Left cardiac atrium (tissue), 4 donors: ENCODE results near the gene LTO1. TPM values are rescaled to one million over a fixed set of nuclear protein-coding genes. Genes with fewer than 3 reads are reported as not detected.

ENCODE experiments used
- ATAC-seq, 2 donors: fragments of 200-7000 bp; cut with Tn5 transposase; one replicate each; pipeline ENCODE4 v1.9.1; 2020; ENCODE audit warnings: mild to moderate bottlenecking in 2 of 2, moderate library complexity in 2 of 2
- DNase-seq: peaks from one replicate; pipeline ENCODE4 v3.0.0-alpha.2; 2020
- intact Hi-C, 2 donors: fragments of 100-400 bp; cut with DNase I; formaldehyde crosslinking; loops; one replicate each; pipeline versions ENCODE4 v1.14.1 to v1.15.1; 2022 to 2023
- long read RNA-seq: library from polyadenylated mRNA; unstranded; transcript quantifications from one replicate; pipeline ENCODE4 v2.0.0, GENCODE V29; 2021
- total RNA-seq, 2 donors: library from RNA; stranded (reverse); fragmentation: NEBNext Ultra II Directional; extraction: Animal tissue kit (Norgen Biotek cat#: 25700); gene quantifications; one replicate each; pipeline ENCODE4 v1.2.1, GENCODE V29; 2021
- donor health status: DM: no; HTN: yes; CAD: no.
- donor health status: DM: no; HTN: yes; CAD: no; lungs with severe emphysema.
- donor health status: DM: yes; HTN: yes; CAD: no.
- donor health status: Dilated cardiomyopathy.

LTO1 gene
- 10 to 100 TPM; 10.5 to 12.1 TPM for total RNA-seq
- long read RNA-seq, partial matches to known transcripts: 0 of 28 reads
- long read RNA-seq, other reads (novel, unspliced or antisense): 21 of 28 reads

DNA sequence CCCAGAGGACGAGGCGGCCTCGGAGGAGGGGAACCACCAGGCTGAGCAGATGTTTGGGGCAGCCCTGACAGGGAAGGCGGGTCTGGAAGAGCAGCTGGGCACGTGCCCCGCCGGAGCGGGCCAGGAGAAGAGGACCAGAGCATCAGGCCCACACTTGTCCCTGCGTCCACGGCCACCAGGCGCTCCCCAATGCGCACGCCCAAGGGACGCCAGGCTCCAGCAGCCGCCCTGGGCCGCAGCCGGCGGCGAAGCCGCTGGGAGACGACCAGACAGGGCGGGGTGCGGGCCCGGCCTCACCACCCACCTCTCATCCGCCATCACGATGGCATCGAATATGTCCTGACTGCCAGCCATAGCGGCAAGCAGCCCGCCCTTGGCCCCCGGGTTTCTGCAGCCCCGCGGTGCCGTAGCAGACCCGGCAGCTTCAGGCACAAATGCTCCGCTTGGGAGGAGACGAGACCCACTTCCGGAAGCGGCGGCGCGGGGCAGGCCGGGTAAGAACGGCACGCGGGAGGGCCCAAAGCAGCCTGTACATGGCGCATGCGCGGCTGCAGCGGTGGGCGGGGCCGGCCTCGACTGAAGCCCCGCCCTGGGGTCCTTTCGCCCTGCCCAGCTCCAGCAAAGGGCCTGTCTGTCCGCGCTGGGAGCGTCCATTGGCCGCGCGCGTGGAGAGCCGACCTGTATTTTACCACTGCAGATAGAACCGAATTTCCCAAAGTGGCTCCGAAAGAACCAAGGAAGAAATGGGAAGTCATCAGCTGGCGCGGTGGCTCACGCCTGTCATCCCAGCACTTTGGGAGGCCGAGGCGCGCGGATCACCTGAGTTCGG is at the start of gene LTO1:
Gene LTO1 (minus strand): TSS at position 468 of the 829 bp plus-strand sequence. CDS start 114 bp downstream, at position 354.
- intact Hi-C loops: loop anchor here in 1 of 2 donors (5.0 kb wide), 1 partner anchor 573 kb away; no protein-coding TSS in a partner anchor
- DNase-seq (peak; percentile 97), ATAC-seq (peak; percentile 99)

DNA sequence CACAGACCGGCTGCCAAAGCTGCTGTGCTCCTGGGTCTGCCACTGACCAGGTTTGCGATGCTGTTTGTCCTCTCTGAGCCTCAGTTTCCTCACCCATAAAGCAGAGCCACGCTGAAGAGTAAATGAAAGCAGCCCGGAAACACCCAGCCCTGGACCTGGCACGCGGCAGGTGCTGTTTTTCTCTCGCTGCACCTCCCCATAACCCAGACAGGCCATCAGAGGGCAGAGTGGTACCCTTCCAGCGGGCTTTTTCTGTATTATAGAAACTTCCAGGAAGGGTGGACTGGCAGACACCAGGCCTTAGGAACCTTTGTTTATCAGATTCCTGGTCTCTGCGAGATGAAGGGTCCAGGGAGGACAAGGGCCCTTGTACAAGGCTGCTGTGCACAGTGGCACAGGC is 46.6 kb upstream of the LTO1 start:
- DNase-seq (no peak), ATAC-seq (no peak)
- intact Hi-C loops: no loop called here

DNA sequence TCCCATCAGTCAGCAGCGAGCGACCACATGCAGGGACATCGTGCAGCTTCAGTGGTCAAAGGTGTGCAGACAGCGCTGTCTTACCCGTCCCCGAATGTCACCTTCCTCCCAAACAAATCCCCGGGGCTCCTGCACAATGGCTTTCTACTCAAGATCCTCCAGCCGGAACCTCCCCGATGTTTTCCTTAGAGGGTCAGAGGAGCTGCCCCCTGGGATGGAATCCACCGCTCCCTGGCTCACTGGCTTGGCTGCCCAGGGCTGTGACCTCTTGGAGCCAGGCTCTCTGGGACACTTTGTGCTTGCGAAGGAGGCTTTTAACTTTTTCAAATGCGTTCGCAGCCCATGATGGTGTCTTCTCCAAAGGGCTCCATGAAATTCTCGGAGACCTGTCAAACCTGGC is 46.0 kb upstream of the LTO1 start:
- ATAC-seq (no peak), DNase-seq (no peak)
- intact Hi-C loops: no loop called here

GRCh38 chr11:69718912-69719311 is 43.8 kb upstream of the LTO1 start:
- no peak for ATAC-seq
- no peak for DNase-seq
- intact Hi-C loops: no loop called here

- intact Hi-C loops: no loop called here
- DNase-seq: no peak
- ATAC-seq: no peak
These were observed 43.0 kb upstream of the LTO1 start for GRCh38 chr11:69718147-69718546.

GRCh38 chr11:69716891-69717747 is 42.0 kb upstream of the LTO1 start:
- intact Hi-C loops: no loop called here
- DNase-seq (no peak), ATAC-seq (no peak)

GRCh38 chr11:69716099-69716498 is 40.9 kb upstream of the LTO1 start:
- intact Hi-C loops: no loop called here
- no peak for DNase-seq
- no peak for ATAC-seq

DNA sequence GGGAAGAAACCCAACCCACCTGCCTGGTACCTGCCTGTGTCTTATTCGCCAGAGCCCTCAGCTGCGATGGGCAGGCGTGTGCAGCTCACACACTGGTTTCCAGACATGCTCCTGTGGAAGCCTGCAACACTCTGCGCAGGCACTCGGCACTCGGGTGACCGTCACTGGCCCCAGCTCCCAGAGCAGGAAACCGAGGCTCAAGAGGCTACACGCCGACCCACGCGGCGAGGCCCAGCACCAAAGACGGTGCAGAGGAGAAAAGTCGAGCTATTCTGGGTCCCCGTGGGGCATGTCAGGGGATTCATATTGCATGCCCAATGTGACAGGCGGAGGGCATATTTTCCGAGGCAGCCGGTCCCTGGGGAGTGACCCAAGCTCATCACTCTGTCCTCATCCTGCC is 40.3 kb upstream of the LTO1 start:
- ATAC-seq (no peak), DNase-seq (no peak)
- intact Hi-C loops: no loop called here

- DNase-seq: no peak
- ATAC-seq: no peak
- intact Hi-C loops: no loop called here
These were observed 37.0 kb upstream of the LTO1 start for GRCh38 chr11:69711822-69712801.

- intact Hi-C loops: loop anchor here in 1 of 2 donors (5.0 kb wide), 1 partner anchor 178 kb away; no protein-coding TSS in a partner anchor
- ATAC-seq (no peak), DNase-seq (no peak)
These were observed 33.7 kb upstream of the LTO1 start for GRCh38 chr11:69708736-69709401.

DNA sequence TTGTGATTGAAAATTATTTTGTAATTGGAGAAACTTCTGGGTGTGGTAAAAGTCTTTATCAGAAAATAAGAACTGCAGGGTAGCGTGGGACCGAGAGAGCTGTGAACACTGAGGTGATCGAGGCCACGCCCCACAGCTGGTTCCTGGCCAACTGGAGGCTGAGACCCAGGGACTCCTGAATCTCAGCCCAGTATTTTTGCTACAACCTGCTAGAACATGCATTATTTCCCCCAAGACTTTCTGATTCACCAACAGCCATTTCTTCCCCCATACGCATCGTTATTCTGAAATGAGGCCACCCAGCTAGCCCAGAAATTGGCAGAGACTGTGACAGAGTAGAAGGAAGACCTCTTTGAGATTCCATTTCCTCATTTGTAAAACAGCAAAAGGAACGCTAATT is 32.0 kb upstream of the LTO1 start:
- ATAC-seq: no peak
- intact Hi-C loops: loop anchor here in 1 of 2 donors (5.0 kb wide), 1 partner anchor 180 kb away; no protein-coding TSS in a partner anchor
- DNase-seq: no peak

GRCh38 chr11:69705901-69706787 is 31.0 kb upstream of the LTO1 start:
- ATAC-seq (no peak), DNase-seq (no peak)
- intact Hi-C loops: loop anchor here in 1 of 2 donors (5.0 kb wide), 1 partner anchor 181 kb away; no protein-coding TSS in a partner anchor

- intact Hi-C loops: loop anchor here in 1 of 2 donors (5.0 kb wide), 1 partner anchor 182 kb away; no protein-coding TSS in a partner anchor
- ATAC-seq (no peak), DNase-seq (no peak)
These were observed 30.2 kb upstream of the LTO1 start for GRCh38 chr11:69705351-69705811.

DNA sequence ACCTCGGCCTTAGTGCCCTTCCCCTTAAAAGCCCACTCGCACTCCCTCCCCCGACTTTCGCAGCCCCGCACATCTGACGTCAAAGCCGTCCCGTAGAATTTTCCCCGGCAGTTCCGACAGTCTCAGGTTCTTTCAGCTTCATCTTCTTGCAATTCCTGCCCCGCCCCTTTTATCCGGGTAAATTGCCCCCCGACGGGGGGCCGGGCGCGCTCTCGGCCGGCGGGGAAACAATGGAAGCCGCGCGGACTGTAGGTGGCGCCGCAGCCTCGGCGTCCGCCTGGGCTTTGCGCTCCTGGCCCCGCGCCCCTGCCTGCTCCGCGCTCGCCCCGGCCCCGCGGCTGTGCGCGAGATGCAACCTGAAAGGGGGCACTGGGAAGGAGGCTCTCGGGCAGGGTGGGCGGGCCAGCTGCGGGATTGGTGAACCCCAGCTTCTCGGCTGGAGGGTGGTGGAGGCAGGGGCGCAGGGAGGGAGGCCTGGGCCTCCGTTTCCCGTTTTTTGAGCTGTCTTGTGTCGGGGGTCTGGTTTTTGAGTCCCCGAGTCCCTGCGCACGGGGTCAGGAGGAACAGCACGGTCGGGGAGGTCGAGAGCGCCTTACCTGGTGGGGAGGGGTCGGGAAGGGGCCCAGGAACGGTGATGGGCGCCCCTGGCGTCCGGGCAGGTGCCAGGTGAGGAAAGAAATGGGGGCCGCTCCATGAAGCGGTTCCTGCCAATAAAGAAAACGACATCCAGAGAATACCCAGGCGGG is 29.5 kb upstream of the LTO1 start:
- intact Hi-C loops: loop anchor here in 1 of 2 donors (5.0 kb wide), 1 partner anchor 183 kb away; no protein-coding TSS in a partner anchor
- DNase-seq: no peak
- ATAC-seq: peak in 1 of 2 donors; percentile 45

DNA sequence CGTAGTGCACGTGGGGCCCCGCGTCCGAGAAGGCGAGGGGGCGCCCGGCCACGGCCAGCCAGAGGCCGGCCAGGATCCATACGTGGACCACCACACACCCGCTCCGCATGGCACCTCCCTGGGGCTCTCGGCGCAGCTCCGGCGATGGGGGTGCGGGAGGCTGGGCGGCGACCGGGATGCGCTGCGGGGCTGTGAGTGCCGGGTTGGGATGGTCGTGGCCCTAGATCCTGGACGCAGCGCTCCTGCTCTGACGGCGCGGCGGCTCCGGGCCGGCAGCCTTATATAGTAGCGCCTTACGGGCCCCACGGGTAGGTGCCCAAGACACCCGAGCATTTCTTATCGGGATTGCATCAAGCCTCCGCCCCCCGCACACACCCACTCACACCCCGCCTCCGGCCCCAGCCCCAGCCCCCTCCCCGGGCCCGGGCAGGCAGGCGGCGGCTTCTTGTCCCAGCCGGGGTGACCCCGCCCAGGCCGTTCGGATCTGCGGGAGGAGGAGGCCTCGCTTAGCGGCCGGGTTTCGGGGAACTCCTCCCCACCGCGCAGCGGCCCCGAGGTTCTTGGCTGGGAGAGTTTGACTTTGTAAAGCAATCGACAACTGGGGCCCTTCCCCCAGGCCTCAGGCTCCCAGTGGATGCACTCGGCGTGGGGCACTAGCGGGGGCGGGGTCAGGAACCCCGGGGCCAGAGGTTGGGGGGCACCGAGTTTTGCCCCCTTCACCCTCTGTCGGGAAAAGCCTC is 28.8 kb upstream of the LTO1 start, which contains the start of gene FGF19:
Gene FGF19 (minus strand): TSS at position 255 of the 740 bp plus-strand sequence. CDS start 146 bp downstream, at position 109.
- intact Hi-C loops: no loop called here
- DNase-seq: no peak
- peak in 1 of 2 donors; percentile 16 for ATAC-seq
